SU-DHL-6 (cell line): ENCODE measurements around the gene ITGA1.

Source experiments
- H2AFZ ChIP-seq: fragments of 200-600 bp; sonication (generic); 2 replicates; pipeline ENCODE4 v1.6.1; 2014; ENCODE audit warnings: low read depth, mild to moderate bottlenecking, moderate library complexity, mixed read lengths, antibody characterized with exemption, low read length; ENCODE audit not compliant: severe bottlenecking
- H3F3A ChIP-seq: fragments of 200-600 bp; shearing (Covaris generic); 2 replicates; pipeline ENCODE4 v1.6.0; 2016; ENCODE audit warnings: antibody characterized with exemption, mild to moderate bottlenecking; ENCODE audit not compliant: insufficient read depth
- H3K27ac ChIP-seq: fragments of 200-600 bp; sonication (generic); 2 replicates; pipeline ENCODE4 v1.5.1; 2016; ENCODE audit warnings: low read depth, mild to moderate bottlenecking, low read length, moderate library complexity, mixed read lengths
- H3K27me3 ChIP-seq: fragments of 200-600 bp; sonication (generic), shearing (Covaris generic); 2 replicates; pipeline ENCODE4 v1.6.0; 2014; ENCODE audit warnings: mild to moderate bottlenecking, low read length
- H3K36me3 ChIP-seq: fragments of 200-600 bp; sonication (generic); 2 replicates; pipeline ENCODE4 v1.6.1; 2014; ENCODE audit warnings: mild to moderate bottlenecking, low read length, mixed read lengths
- H3K4me2 ChIP-seq: fragments of 300-600, 200-600 bp; shearing (Covaris generic), sonication (generic); 2 replicates; pipeline ENCODE4 v1.6.0; 2014; ENCODE audit warnings: low read length, low read depth, mild to moderate bottlenecking; ENCODE audit not compliant: poor library complexity, severe bottlenecking
- H3K4me3 ChIP-seq: fragments of 200-600 bp; sonication (generic); 2 replicates; pipeline ENCODE4 v1.5.1; 2014; ENCODE audit warnings: antibody characterized with exemption, low read length, mild to moderate bottlenecking, mixed read lengths; ENCODE audit not compliant: insufficient read depth, poor library complexity, severe bottlenecking
- H3K79me2 ChIP-seq: fragments of 200-600 bp; sonication (generic); 2 replicates; pipeline ENCODE4 v1.6.1; 2014; ENCODE audit warnings: mild to moderate bottlenecking, low read length, moderate library complexity; ENCODE audit not compliant: insufficient read depth
- H3K9ac ChIP-seq: fragments of 200-600 bp; sonication (generic); 2 replicates; pipeline ENCODE4 v1.7.0; 2014; ENCODE audit warnings: mild to moderate bottlenecking, low read length
- H3K9me2 ChIP-seq: fragments of 200-600 bp; sonication (generic); replicated peaks from 2 replicates; pipeline ENCODE4 v1.6.1; 2014; ENCODE audit warnings: low read length; ENCODE audit not compliant: insufficient read depth
- H3K9me3 ChIP-seq: fragments of 200-600 bp; sonication (generic); 2 replicates; pipeline ENCODE4 v1.6.1; 2014; ENCODE audit warnings: low read length, mixed read lengths; ENCODE audit not compliant: insufficient read depth
- H4K20me1 ChIP-seq: fragments of 200-600 bp; sonication (generic); 2 replicates; pipeline ENCODE4 v1.6.1; 2014; ENCODE audit warnings: low read depth, mild to moderate bottlenecking, antibody characterized with exemption, low read length, moderate library complexity, mixed read lengths
- CTCF ChIP-seq: fragments of 200-600 bp; sonication (generic); IDR thresholded peaks from one replicate; pipeline ENCODE4 v1.5.1; 2017; ENCODE audit warnings: antibody characterized with exemption, mild to moderate bottlenecking, low read length, moderate library complexity; ENCODE audit not compliant: insufficient read depth, poor library complexity, severe bottlenecking
- EZH2phosphoT487 ChIP-seq: fragments of 200-600 bp; sonication (generic), shearing (Covaris generic); conservative IDR thresholded peaks from 2 replicates; pipeline ENCODE4 v1.6.1; 2018; ENCODE audit warnings: mild to moderate bottlenecking, antibody characterized with exemption, low read length, moderate library complexity, mixed read lengths

Gene ITGA1

GRCh38 chr5:52894451-52894850 is 106.7 kb downstream of the ITGA1 start:
- no peak overlapping the region for H3K4me2 ChIP-seq
- no peaks in the 10 kb centered on the region for H3K36me3 ChIP-seq
- H3K79me2 ChIP-seq: no peaks in the 10 kb centered on the region
- no peaks in the 10 kb centered on the region for H4K20me1 ChIP-seq
- H3K9ac ChIP-seq: no peak overlapping the region
- TF ChIP-seq EZH2phosphoT487: no peak
- no peak for TF ChIP-seq CTCF
- no peaks in the 10 kb centered on the region for H3K27me3 ChIP-seq
- H3K27ac ChIP-seq: no peak overlapping the region
- H3F3A ChIP-seq: no peaks in the 10 kb centered on the region
- H3K9me3 ChIP-seq: no peaks in the 10 kb centered on the region
- H2AFZ ChIP-seq: no peak overlapping the region
- H3K4me3 ChIP-seq: no peak overlapping the region
- no peaks in the 10 kb centered on the region for H3K9me2 ChIP-seq

GRCh38 chr5:52895075-52895474 is 107.4 kb downstream of the ITGA1 start:
- no peaks in the 10 kb centered on the region for H3K9me2 ChIP-seq
- no peaks in the 10 kb centered on the region for H4K20me1 ChIP-seq
- no peak overlapping the region for H3K4me2 ChIP-seq
- H2AFZ ChIP-seq: no peak overlapping the region
- no peak overlapping the region for H3K9ac ChIP-seq
- no peak for TF ChIP-seq CTCF
- TF ChIP-seq EZH2phosphoT487: no peak
- H3K9me3 ChIP-seq: no peaks in the 10 kb centered on the region
- H3K27me3 ChIP-seq: no peaks in the 10 kb centered on the region
- H3K36me3 ChIP-seq: no peaks in the 10 kb centered on the region
- no peaks in the 10 kb centered on the region for H3K79me2 ChIP-seq
- no peak overlapping the region for H3K4me3 ChIP-seq
- H3F3A ChIP-seq: no peaks in the 10 kb centered on the region
- no peak overlapping the region for H3K27ac ChIP-seq

- H2AFZ ChIP-seq: no peak overlapping the region
- no peak overlapping the region for H3K27ac ChIP-seq
- H3K9me3 ChIP-seq: no peaks in the 10 kb centered on the region
- no peaks in the 10 kb centered on the region for H3K27me3 ChIP-seq
- no peaks in the 10 kb centered on the region for H3K36me3 ChIP-seq
- H4K20me1 ChIP-seq: no peaks in the 10 kb centered on the region
- H3F3A ChIP-seq: no peaks in the 10 kb centered on the region
- H3K9me2 ChIP-seq: no peaks in the 10 kb centered on the region
- no peak overlapping the region for H3K4me2 ChIP-seq
- no peak for TF ChIP-seq EZH2phosphoT487
- no peak for TF ChIP-seq CTCF
- H3K4me3 ChIP-seq: no peak overlapping the region
- H3K79me2 ChIP-seq: no peaks in the 10 kb centered on the region
- H3K9ac ChIP-seq: no peak overlapping the region
Observed at GRCh38 chr5:52895572-52896413, 108.1 kb downstream of the ITGA1 start.
